Measurements from ENCODE around the gene FREM1. TPM values are rescaled to one million over a fixed set of nuclear protein-coding genes. Genes with fewer than 3 reads are reported as not detected.

FREM1 gene
- total and polyA plus RNA-seq, 2 experiments from 2014 or later: 0.78 to 3.1 TPM

- no peak overlapping the region for H2AFZ ChIP-seq
- no peaks in the 10 kb centered on the region for H3K36me3 ChIP-seq (ENCODE audit: insufficient read depth)
- Mint-ChIP-seq H3K9me3 (no peaks in the 10 kb centered on the region), H3K27me3 (ENCODE audit: insufficient read depth, low read depth, poor library complexity) (no peaks in the 10 kb centered on the region), H3K4me3 (no peak overlapping the region), H3K4me1 (peaks cover 20% of the 10 kb centered on the region), H3K36me3 (ENCODE audit: low read depth) (no peaks in the 10 kb centered on the region), H3K27ac (no peak overlapping the region)
- H3K4me1 ChIP-seq (ENCODE audit: insufficient read depth): peaks cover 19% of the 10 kb centered on the region
- H3K4me2 ChIP-seq: no peak overlapping the region
- no peak for TF ChIP-seq NANOG (IDR thresholded peaks at IDR 0.05; ENCODE audit: borderline replicate concordance)
- TF ChIP-seq, protein P1, sequence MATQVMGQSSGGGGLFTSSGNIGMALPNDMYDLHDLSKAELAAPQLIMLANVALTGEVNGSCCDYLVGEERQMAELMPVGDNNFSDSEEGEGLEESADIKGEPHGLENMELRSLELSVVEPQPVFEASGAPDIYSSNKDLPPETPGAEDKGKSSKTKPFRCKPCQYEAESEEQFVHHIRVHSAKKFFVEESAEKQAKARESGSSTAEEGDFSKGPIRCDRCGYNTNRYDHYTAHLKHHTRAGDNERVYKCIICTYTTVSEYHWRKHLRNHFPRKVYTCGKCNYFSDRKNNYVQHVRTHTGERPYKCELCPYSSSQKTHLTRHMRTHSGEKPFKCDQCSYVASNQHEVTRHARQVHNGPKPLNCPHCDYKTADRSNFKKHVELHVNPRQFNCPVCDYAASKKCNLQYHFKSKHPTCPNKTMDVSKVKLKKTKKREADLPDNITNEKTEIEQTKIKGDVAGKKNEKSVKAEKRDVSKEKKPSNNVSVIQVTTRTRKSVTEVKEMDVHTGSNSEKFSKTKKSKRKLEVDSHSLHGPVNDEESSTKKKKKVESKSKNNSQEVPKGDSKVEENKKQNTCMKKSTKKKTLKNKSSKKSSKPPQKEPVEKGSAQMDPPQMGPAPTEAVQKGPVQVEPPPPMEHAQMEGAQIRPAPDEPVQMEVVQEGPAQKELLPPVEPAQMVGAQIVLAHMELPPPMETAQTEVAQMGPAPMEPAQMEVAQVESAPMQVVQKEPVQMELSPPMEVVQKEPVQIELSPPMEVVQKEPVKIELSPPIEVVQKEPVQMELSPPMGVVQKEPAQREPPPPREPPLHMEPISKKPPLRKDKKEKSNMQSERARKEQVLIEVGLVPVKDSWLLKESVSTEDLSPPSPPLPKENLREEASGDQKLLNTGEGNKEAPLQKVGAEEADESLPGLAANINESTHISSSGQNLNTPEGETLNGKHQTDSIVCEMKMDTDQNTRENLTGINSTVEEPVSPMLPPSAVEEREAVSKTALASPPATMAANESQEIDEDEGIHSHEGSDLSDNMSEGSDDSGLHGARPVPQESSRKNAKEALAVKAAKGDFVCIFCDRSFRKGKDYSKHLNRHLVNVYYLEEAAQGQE (IDR thresholded peaks at IDR 0.05; ENCODE audit: unreplicated experiment): no peak
- no peaks in the 10 kb centered on the region for H3K27me3 ChIP-seq (ENCODE audit: insufficient read depth)
- H3F3A ChIP-seq (replicated peaks; ENCODE audit: low read depth): no peaks in the 10 kb centered on the region
- H4K20me1 ChIP-seq (replicated peaks; ENCODE audit: insufficient read depth): no peaks in the 10 kb centered on the region
- ATAC-seq (no peak; the same call in 2 of the 3 replicates), DNase-seq (ENCODE audit: low spot score) (no peak)
- no peaks in the 10 kb centered on the region for H3K79me2 ChIP-seq (replicated peaks; ENCODE audit: insufficient read depth)
- H3K27ac ChIP-seq (ENCODE audit: low read depth): no peak overlapping the region
- no peak overlapping the region for H3K4me3 ChIP-seq
- no peaks in the 10 kb centered on the region for H3K9me2 ChIP-seq (ENCODE audit: insufficient read depth)
Measured at GRCh38 chr9:14887149-14887548, 23.1 kb downstream of the FREM1 start.

GRCh38 chr9:14883310-14883944 lies 26.8 kb downstream of the FREM1 start:
- H3K36me3 Mint-ChIP-seq (ENCODE audit: low read depth): no peaks in the 10 kb centered on the region; the same call in 2 of the 3 replicates
- no peaks in the 10 kb centered on the region for H3F3A ChIP-seq (replicated peaks; ENCODE audit: low read depth)
- H3K27me3 ChIP-seq (ENCODE audit: insufficient read depth): no peaks in the 10 kb centered on the region
- H3K4me3 ChIP-seq: no peak overlapping the region
- H3K9me2 ChIP-seq (ENCODE audit: insufficient read depth): 0 out of 2 replicates have a peak, but pooled peaks cover 4% of the 10 kb centered on the region
- H3K4me1 ChIP-seq (ENCODE audit: insufficient read depth): peaks cover 15% of the 10 kb centered on the region; the same call in 1 of the 2 replicates
- no peaks in the 10 kb centered on the region for H3K36me3 ChIP-seq (ENCODE audit: insufficient read depth)
- no peak for DNase-seq (ENCODE audit: low spot score)
- H3K4me3 Mint-ChIP-seq: no peak overlapping the region
- H3K4me2 ChIP-seq: no peak overlapping the region
- H3K27ac ChIP-seq (ENCODE audit: low read depth): no peak overlapping the region
- no peaks in the 10 kb centered on the region for H3K79me2 ChIP-seq (replicated peaks; ENCODE audit: insufficient read depth)
- no peak for ATAC-seq
- 0 out of 3 replicates have a peak, but pooled peaks cover under 1% of the 10 kb centered on the region for H3K9me3 Mint-ChIP-seq
- no peak overlapping the region for H2AFZ ChIP-seq
- H3K4me1 Mint-ChIP-seq: peaks cover 11% of the 10 kb centered on the region; the same call in 2 of the 3 replicates
- peak overlapping the region; percentile 25; the same call in 1 of the 2 replicates for H3K27ac Mint-ChIP-seq
- no peaks in the 10 kb centered on the region for H4K20me1 ChIP-seq (replicated peaks; ENCODE audit: insufficient read depth)
- H3K27me3 Mint-ChIP-seq (ENCODE audit: insufficient read depth, low read depth, poor library complexity): no peaks in the 10 kb centered on the region
- TF ChIP-seq EZH2phosphoT487 (IDR thresholded peaks at IDR 0.05; ENCODE audit: unreplicated experiment) (no peak), CTCF (conservative IDR thresholded peaks at IDR 0.05; ENCODE audit: low read depth in 2 of 2) (no peak), JUNB (IDR thresholded peaks at IDR 0.05; ENCODE audit: unreplicated experiment) (no peak), POLR2AphosphoS5 (IDR thresholded peaks at IDR 0.05; ENCODE audit: low read depth) (no peak), ZNF114 (CRISPR knock-in tag; IDR thresholded peaks at IDR 0.05) (no peak), ZNF331 (CRISPR knock-in tag; IDR thresholded peaks at IDR 0.05; ENCODE audit: low read depth) (no peak)
- TF ChIP-seq, protein P1 (IDR thresholded peaks at IDR 0.05; ENCODE audit: unreplicated experiment): no peak
